Measurements from ENCODE around the gene SULT2B1.

Gene SULT2B1

GRCh38 chr19:48508729-48509411, 43.1 kb upstream of the SULT2B1 start:
- Histone ChIP-seq H2BK5ac (ENCODE audit: low read depth, low read length, poor library complexity) (no peak overlapping the region), H3K9ac (ENCODE audit: low read length) (no peak overlapping the region), H3K14ac (ENCODE audit: low read length) (no peak overlapping the region), H3K4me3 (ENCODE audit: low read depth, low read length) (no peak overlapping the region), H2AK5ac (ENCODE audit: low read length) (no peak overlapping the region), H3K79me1 (ENCODE audit: low read length) (peaks cover 4% of the 10 kb centered on the region), H4K12ac (ENCODE audit: low read depth, low read length) (no peak overlapping the region), H3K36me3 (ENCODE audit: control insufficient read depth in 1 of 2, insufficient read depth in 2 of 2, low read length in 2 of 2) (no peaks in the 10 kb centered on the region), H3K4ac (ENCODE audit: low read depth, low read length) (no peak overlapping the region), H3K4me2 (ENCODE audit: low read length) (no peak overlapping the region), H3K9me3 (ENCODE audit: insufficient read depth, low read depth, low read length) (peaks cover 12% of the 10 kb centered on the region), H2BK120ac (ENCODE audit: insufficient read depth, low read length, poor library complexity) (peak overlapping the region; percentile 21), H4K91ac (ENCODE audit: low read depth, low read length) (no peak overlapping the region), H3K79me2 (ENCODE audit: control insufficient read depth, insufficient read depth, low read length, poor library complexity) (peaks cover 3% of the 10 kb centered on the region), H3K18ac (ENCODE audit: low read length) (no peak overlapping the region), H2BK12ac (ENCODE audit: low read length) (no peak overlapping the region), H4K8ac (ENCODE audit: low read depth, low read length) (no peak overlapping the region), H3K27me3 (ENCODE audit: insufficient read depth, low read length) (peaks cover 8% of the 10 kb centered on the region), H2AFZ (ENCODE audit: insufficient read depth, low read length, poor library complexity) (no peak overlapping the region), H3K27ac (ENCODE audit: low read depth, low read length) (no peak overlapping the region), H3K4me1 (ENCODE audit: control insufficient read depth in 1 of 2, insufficient read depth in 2 of 2, low read length in 2 of 2) (peaks cover 2 to 3% of the 10 kb centered on the region in 2 experiments), H3K23ac (ENCODE audit: low read length) (no peak overlapping the region)
- no CpG with 5 or more reads among the region's 32 CpGs for WGBS (ENCODE audit: extremely low coverage, insufficient coverage, insufficient read length)
- DNase-seq, result no peak

GRCh38 chr19:48509467-48510194, 42.3 kb upstream of the SULT2B1 start:
- H4K12ac ChIP-seq (ENCODE audit: low read depth, low read length), result no peak overlapping the region
- peaks cover 2 to 3% of the 10 kb centered on the region in 2 experiments for H3K4me1 ChIP-seq (ENCODE audit: control insufficient read depth in 1 of 2, insufficient read depth in 2 of 2, low read length in 2 of 2)
- no peak overlapping the region for H2AK5ac ChIP-seq (ENCODE audit: low read length)
- no peak overlapping the region for H3K4ac ChIP-seq (ENCODE audit: low read depth, low read length)
- no peak overlapping the region for H4K91ac ChIP-seq (ENCODE audit: low read depth, low read length)
- no peaks in the 10 kb centered on the region for H3K36me3 ChIP-seq (ENCODE audit: control insufficient read depth in 1 of 2, insufficient read depth in 2 of 2, low read length in 2 of 2)
- H3K4me2 ChIP-seq (ENCODE audit: low read length), result no peak overlapping the region
- no peak overlapping the region for H4K8ac ChIP-seq (ENCODE audit: low read depth, low read length)
- H3K27me3 ChIP-seq (ENCODE audit: insufficient read depth, low read length), result peaks cover 8% of the 10 kb centered on the region
- no peak overlapping the region for H3K14ac ChIP-seq (ENCODE audit: low read length)
- no peak for DNase-seq
- no peak overlapping the region for H2BK5ac ChIP-seq (ENCODE audit: low read depth, low read length, poor library complexity)
- H3K9me3 ChIP-seq (ENCODE audit: insufficient read depth, low read depth, low read length), result peaks cover 12% of the 10 kb centered on the region
- no peak overlapping the region for H3K18ac ChIP-seq (ENCODE audit: low read length)
- H3K4me3 ChIP-seq (ENCODE audit: low read depth, low read length), result no peak overlapping the region
- H3K23ac ChIP-seq (ENCODE audit: low read length), result no peak overlapping the region
- H2BK12ac ChIP-seq (ENCODE audit: low read length), result no peak overlapping the region
- no peak overlapping the region for H2BK120ac ChIP-seq (ENCODE audit: insufficient read depth, low read length, poor library complexity)
- no peak overlapping the region for H2AFZ ChIP-seq (ENCODE audit: insufficient read depth, low read length, poor library complexity)
- peaks cover 4% of the 10 kb centered on the region for H3K79me1 ChIP-seq (ENCODE audit: low read length)
- H3K27ac ChIP-seq (ENCODE audit: low read depth, low read length), result no peak overlapping the region
- no peak overlapping the region for H3K9ac ChIP-seq (ENCODE audit: low read length)
- H3K79me2 ChIP-seq (ENCODE audit: control insufficient read depth, insufficient read depth, low read length, poor library complexity), result peaks cover 3% of the 10 kb centered on the region
- no CpG with 5 or more reads among the region's 12 CpGs for WGBS (ENCODE audit: extremely low coverage, insufficient coverage, insufficient read length)

- H4K12ac ChIP-seq (ENCODE audit: low read depth, low read length), result no peak overlapping the region
- H3K23ac ChIP-seq (ENCODE audit: low read length), result no peak overlapping the region
- no peak overlapping the region for H3K4me3 ChIP-seq (ENCODE audit: low read depth, low read length)
- H3K79me2 ChIP-seq (ENCODE audit: control insufficient read depth, insufficient read depth, low read length, poor library complexity), result peaks cover 3% of the 10 kb centered on the region
- WGBS (ENCODE audit: extremely low coverage, insufficient coverage, insufficient read length), result no CpG with 5 or more reads among the region's 24 CpGs
- H4K91ac ChIP-seq (ENCODE audit: low read depth, low read length), result no peak overlapping the region
- H2AK5ac ChIP-seq (ENCODE audit: low read length), result no peak overlapping the region
- peaks cover 2 to 3% of the 10 kb centered on the region in 2 experiments for H3K4me1 ChIP-seq (ENCODE audit: control insufficient read depth in 1 of 2, insufficient read depth in 2 of 2, low read length in 2 of 2)
- H3K14ac ChIP-seq (ENCODE audit: low read length), result no peak overlapping the region
- no peak overlapping the region for H4K8ac ChIP-seq (ENCODE audit: low read depth, low read length)
- DNase-seq, result peak; percentile 27 to 68
- no peak overlapping the region for H2BK5ac ChIP-seq (ENCODE audit: low read depth, low read length, poor library complexity)
- H3K9ac ChIP-seq (ENCODE audit: low read length), result no peak overlapping the region
- H3K4ac ChIP-seq (ENCODE audit: low read depth, low read length), result no peak overlapping the region
- no peak overlapping the region for H3K18ac ChIP-seq (ENCODE audit: low read length)
- H3K36me3 ChIP-seq (ENCODE audit: control insufficient read depth in 1 of 2, insufficient read depth in 2 of 2, low read length in 2 of 2), result no peaks in the 10 kb centered on the region
- peaks cover 4% of the 10 kb centered on the region for H3K79me1 ChIP-seq (ENCODE audit: low read length)
- peak overlapping the region; percentile 45 for H3K4me2 ChIP-seq (ENCODE audit: low read length)
- no peak overlapping the region for H2BK120ac ChIP-seq (ENCODE audit: insufficient read depth, low read length, poor library complexity)
- H2BK12ac ChIP-seq (ENCODE audit: low read length), result no peak overlapping the region
- H3K27ac ChIP-seq (ENCODE audit: low read depth, low read length), result no peak overlapping the region
- H3K27me3 ChIP-seq (ENCODE audit: insufficient read depth, low read length), result peaks cover 8% of the 10 kb centered on the region
- peaks cover 12% of the 10 kb centered on the region for H3K9me3 ChIP-seq (ENCODE audit: insufficient read depth, low read depth, low read length)
- peak overlapping the region; percentile 71 for H2AFZ ChIP-seq (ENCODE audit: insufficient read depth, low read length, poor library complexity)
These were observed 41.3 kb upstream of the SULT2B1 start for GRCh38 chr19:48510421-48511268.

GRCh38 chr19:48511321-48511731, 40.6 kb upstream of the SULT2B1 start:
- WGBS (ENCODE audit: extremely low coverage, insufficient coverage, insufficient read length), result no CpG with 5 or more reads among the region's 32 CpGs
- H3K79me2 ChIP-seq (ENCODE audit: control insufficient read depth, insufficient read depth, low read length, poor library complexity), result peaks cover 3% of the 10 kb centered on the region

More at GRCh38 chr19:48511321-48511731, 40.6 kb upstream of the SULT2B1 start:
- H4K12ac ChIP-seq (ENCODE audit: low read depth, low read length), result no peak overlapping the region
- H3K14ac ChIP-seq (ENCODE audit: low read length), result no peak overlapping the region
- no peak overlapping the region for H2BK5ac ChIP-seq (ENCODE audit: low read depth, low read length, poor library complexity)
- H3K27ac ChIP-seq (ENCODE audit: low read depth, low read length), result no peak overlapping the region
- H3K9ac ChIP-seq (ENCODE audit: low read length), result no peak overlapping the region
- no peak overlapping the region for H4K91ac ChIP-seq (ENCODE audit: low read depth, low read length)
- peaks cover 8% of the 10 kb centered on the region for H3K27me3 ChIP-seq (ENCODE audit: insufficient read depth, low read length)
- H3K4me3 ChIP-seq (ENCODE audit: low read depth, low read length), result no peak overlapping the region
- H4K8ac ChIP-seq (ENCODE audit: low read depth, low read length), result no peak overlapping the region
- peaks cover 12% of the 10 kb centered on the region for H3K9me3 ChIP-seq (ENCODE audit: insufficient read depth, low read depth, low read length)
- H3K4me1 ChIP-seq (ENCODE audit: control insufficient read depth in 1 of 2, insufficient read depth in 2 of 2, low read length in 2 of 2), result peaks cover 2 to 3% of the 10 kb centered on the region in 2 experiments
- H3K23ac ChIP-seq (ENCODE audit: low read length), result no peak overlapping the region
- DNase-seq, result peak; percentile 75 to 80
- peak overlapping the region; percentile 34 for H3K4me2 ChIP-seq (ENCODE audit: low read length)
- no peaks in the 10 kb centered on the region for H3K36me3 ChIP-seq (ENCODE audit: control insufficient read depth in 1 of 2, insufficient read depth in 2 of 2, low read length in 2 of 2)
- H2BK120ac ChIP-seq (ENCODE audit: insufficient read depth, low read length, poor library complexity), result no peak overlapping the region
- no peak overlapping the region for H3K18ac ChIP-seq (ENCODE audit: low read length)
- no peak overlapping the region for H2BK12ac ChIP-seq (ENCODE audit: low read length)
- no peak overlapping the region for H2AFZ ChIP-seq (ENCODE audit: insufficient read depth, low read length, poor library complexity)
- H3K4ac ChIP-seq (ENCODE audit: low read depth, low read length), result no peak overlapping the region
- peaks cover 4% of the 10 kb centered on the region for H3K79me1 ChIP-seq (ENCODE audit: low read length)
- H2AK5ac ChIP-seq (ENCODE audit: low read length), result no peak overlapping the region

All from trophoblast cell (in vitro differentiated cells and primary cell).